Upper lobe of left lung (tissue), 6 donors: ENCODE results near the gene PRKD1. TPM values are rescaled to one million over a fixed set of nuclear protein-coding genes. Genes with fewer than 3 reads are reported as not detected.

Experiments used
- ATAC-seq, 2 donors: fragments of 200-7000 bp; cut with Tn5 transposase; one replicate each; pipeline ENCODE4 v1.9.1; 2022; ENCODE audit warnings: mild to moderate bottlenecking in 2 of 2, moderate library complexity in 2 of 2; ENCODE audit not compliant: low FRiP score in 2 of 2
- DNase-seq, 2 donors: peaks; one replicate each; pipeline ENCODE4 v3.0.0-alpha.2; 2019 to 2020
- H3K27ac ChIP-seq, 4 donors: fragments of 200-600 bp; sonication (generic); one replicate each; pipeline ENCODE4 v1.5.1; 2016 to 2019
- H3K27me3 ChIP-seq, 4 donors: fragments of 200-600 bp; sonication (generic); one replicate each; pipeline ENCODE4 v1.5.1; 2017 to 2019
- H3K36me3 ChIP-seq, 4 donors: fragments of 200-600 bp; sonication (generic); one replicate each; pipeline ENCODE4 v1.5.1; 2016 to 2019
- H3K4me1 ChIP-seq, 4 donors: fragments of 200-600 bp; sonication (generic); one replicate each; pipeline ENCODE4 v1.5.1; 2018 to 2019
- H3K4me3 ChIP-seq, 4 donors: fragments of 200-600 bp; sonication (generic); one replicate each; pipeline ENCODE4 v1.5.1; 2017 to 2019; ENCODE audit warnings: mild to moderate bottlenecking in 2 of 4, moderate library complexity in 1 of 4
- H3K9me3 ChIP-seq, 4 donors: fragments of 200-600 bp; sonication (generic); one replicate each; pipeline ENCODE4 v1.5.1; 2018 to 2019
- EP300 ChIP-seq, 4 donors: sonication (generic); formaldehyde crosslinking; IDR thresholded peaks; one replicate each; pipeline ENCODE4 v1.5.1; 2017; ENCODE audit warnings: antibody characterized with exemption in 4 of 4, control low read depth in 2 of 4
- POLR2A ChIP-seq, 4 donors: fragments of 450-650 bp; IDR thresholded peaks; one replicate each; pipeline ENCODE4 v1.5.1; 2016 to 2017; ENCODE audit warnings: antibody characterized with exemption in 4 of 4, mild to moderate bottlenecking in 2 of 4
- POLR2AphosphoS5 ChIP-seq, 2 donors: sonication (generic); formaldehyde crosslinking; IDR thresholded peaks; one replicate each; pipeline ENCODE4 v1.5.1; 2017; ENCODE audit warnings: antibody characterized with exemption in 2 of 2
- WGBS, 2 donors: methylation state at CpG; one replicate each; pipeline ENCODE4 v1.1.5; 2017 to 2018; 5-methylcytosine and 5-hydroxymethylcytosine counted together
- total RNA-seq, 6 donors: library from RNA; depleted of rRNA in 4 of 6; stranded (reverse); fragments of >200 nt in 4 of 6; gene quantifications; one replicate each; pipeline versions ENCODE4 v1.1.0 to v1.2.1, GENCODE V29; 2016 to 2021
- TF ChIP-seq, protein P1 (sequence below), 6 experiments: fragments of 450-650 bp in 4 of 6; fragments of 200-600 bp in 2 of 6; sonication (generic) in 2 of 6; IDR thresholded peaks; one replicate each; pipeline ENCODE4 v1.5.1; 2016 to 2019; ENCODE audit warnings: antibody characterized with exemption in 6 of 6
- donor health status: DM: no; HTN: no; CAD: no; lungs with moderate emphysema.
- donor health status: DM: no; HTN: yes; CAD: no; lungs with severe emphysema.

PRKD1 gene
- total RNA-seq, 6 donors from 2014 or later = 12.2 to 32.5 (median 15.2) TPM

DNA sequence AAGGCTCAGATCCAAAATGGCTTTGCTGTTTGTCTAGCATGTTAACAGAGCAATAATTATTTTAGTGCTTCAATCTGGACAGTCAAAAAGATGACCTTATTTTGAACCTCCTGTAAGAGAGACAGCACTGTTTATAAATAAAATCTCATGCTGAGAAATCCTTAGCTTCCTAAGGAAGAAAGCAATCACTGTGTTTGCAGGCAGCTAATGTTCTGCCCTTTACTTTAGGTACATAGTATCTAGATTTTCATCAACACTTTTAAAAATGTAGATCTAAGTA, 105.3 kb downstream of the PRKD1 start:
- Histone ChIP-seq H3K4me3 (no peak overlapping the region), H3K4me1 (peaks cover 8 to 15% (median 11%) of the 10 kb centered on the region in 4 donors), H3K36me3 (no peaks in the 10 kb centered on the region), H3K27ac (no peak overlapping the region), H3K9me3 (no peaks in the 10 kb centered on the region), H3K27me3 (no peaks in the 10 kb centered on the region)
- no peak for ATAC-seq
- no peak for DNase-seq
- TF ChIP-seq POLR2AphosphoS5 (IDR thresholded peaks at IDR 0.05) (no peak), POLR2A (IDR thresholded peaks at IDR 0.05) (no peak), EP300 (IDR thresholded peaks at IDR 0.05) (no peak)
- TF ChIP-seq, protein P1, sequence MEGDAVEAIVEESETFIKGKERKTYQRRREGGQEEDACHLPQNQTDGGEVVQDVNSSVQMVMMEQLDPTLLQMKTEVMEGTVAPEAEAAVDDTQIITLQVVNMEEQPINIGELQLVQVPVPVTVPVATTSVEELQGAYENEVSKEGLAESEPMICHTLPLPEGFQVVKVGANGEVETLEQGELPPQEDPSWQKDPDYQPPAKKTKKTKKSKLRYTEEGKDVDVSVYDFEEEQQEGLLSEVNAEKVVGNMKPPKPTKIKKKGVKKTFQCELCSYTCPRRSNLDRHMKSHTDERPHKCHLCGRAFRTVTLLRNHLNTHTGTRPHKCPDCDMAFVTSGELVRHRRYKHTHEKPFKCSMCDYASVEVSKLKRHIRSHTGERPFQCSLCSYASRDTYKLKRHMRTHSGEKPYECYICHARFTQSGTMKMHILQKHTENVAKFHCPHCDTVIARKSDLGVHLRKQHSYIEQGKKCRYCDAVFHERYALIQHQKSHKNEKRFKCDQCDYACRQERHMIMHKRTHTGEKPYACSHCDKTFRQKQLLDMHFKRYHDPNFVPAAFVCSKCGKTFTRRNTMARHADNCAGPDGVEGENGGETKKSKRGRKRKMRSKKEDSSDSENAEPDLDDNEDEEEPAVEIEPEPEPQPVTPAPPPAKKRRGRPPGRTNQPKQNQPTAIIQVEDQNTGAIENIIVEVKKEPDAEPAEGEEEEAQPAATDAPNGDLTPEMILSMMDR (IDR thresholded peaks at IDR 0.05) = no peak

DNA sequence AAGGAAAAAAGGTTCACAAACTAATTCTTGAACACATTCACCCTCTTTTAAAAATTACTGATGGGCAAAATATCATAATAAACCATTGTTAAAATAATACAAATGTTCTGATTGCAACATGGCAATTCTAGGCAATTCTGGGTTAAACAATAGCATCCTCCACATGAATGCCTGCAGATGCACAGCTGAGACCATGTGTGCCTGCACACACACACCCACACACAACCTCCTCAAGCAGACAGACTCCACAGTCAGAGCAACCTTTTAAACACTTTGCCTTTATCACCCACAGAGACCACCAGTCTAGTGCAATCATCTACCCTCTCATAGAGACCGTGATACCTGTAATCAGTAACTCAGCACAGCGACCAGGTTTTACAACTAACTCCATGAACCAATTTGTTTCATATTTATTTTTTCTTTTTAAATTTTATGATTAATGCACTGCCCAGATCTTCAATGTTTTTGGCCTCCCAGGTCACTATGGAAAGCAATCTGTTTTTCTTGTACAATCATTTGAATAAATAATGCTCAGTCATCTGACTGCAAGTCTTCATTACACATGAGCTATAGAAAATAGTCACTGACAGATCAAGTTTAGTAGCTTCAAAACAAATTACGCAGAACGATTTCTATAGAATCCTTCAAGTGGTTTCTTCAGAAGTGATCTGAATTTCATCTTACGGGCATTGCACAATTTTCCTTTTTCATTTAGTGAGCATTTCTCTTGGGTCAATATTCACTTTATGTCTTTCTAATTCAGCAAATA, 105.8 kb downstream of the PRKD1 start:
- no peak for TF ChIP-seq POLR2A (IDR thresholded peaks at IDR 0.05)
- TF ChIP-seq EP300 (IDR thresholded peaks at IDR 0.05) = no peak
- TF ChIP-seq, protein P1 (IDR thresholded peaks at IDR 0.05) = no peak
- no peak for TF ChIP-seq POLR2AphosphoS5 (IDR thresholded peaks at IDR 0.05)
- Histone ChIP-seq H3K36me3 (no peaks in the 10 kb centered on the region), H3K27ac (no peak overlapping the region), H3K4me1 (peaks cover 8 to 15% (median 11%) of the 10 kb centered on the region in 4 donors), H3K9me3 (no peaks in the 10 kb centered on the region), H3K27me3 (no peaks in the 10 kb centered on the region), H3K4me3 (no peak overlapping the region)
- WGBS, 2 donors = 68 to 76% methylated on average over 5 of the region's 5 CpGs
- DNase-seq = no peak
- ATAC-seq = no peak

DNA sequence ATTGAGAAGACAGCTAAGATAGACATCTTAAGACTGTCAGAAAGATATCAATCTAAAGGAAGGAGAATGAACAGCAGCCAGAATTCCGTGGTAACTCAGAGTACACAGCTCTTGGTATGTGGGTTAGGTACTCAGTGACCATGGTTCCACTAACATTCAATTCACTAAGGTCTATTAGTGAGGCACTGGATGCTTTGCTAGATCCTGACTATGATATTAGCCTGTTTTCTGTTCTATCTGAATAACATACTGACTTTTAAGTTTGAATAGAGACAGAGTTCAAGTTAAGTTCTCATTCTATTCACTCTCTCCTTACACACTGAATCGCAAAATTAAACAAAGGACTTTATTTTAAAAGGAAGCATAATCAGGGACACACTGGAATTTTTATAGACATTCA, 106.4 kb downstream of the PRKD1 start:
- peaks cover 8 to 15% (median 11%) of the 10 kb centered on the region in 4 donors for H3K4me1 ChIP-seq
- DNase-seq (no peak), ATAC-seq (no peak)
- H3K27ac ChIP-seq = no peak overlapping the region
- 35 to 56% methylated on average over 2 of the region's 2 CpGs for WGBS, 2 donors
- no peak for TF ChIP-seq POLR2A (IDR thresholded peaks at IDR 0.05)
- TF ChIP-seq POLR2AphosphoS5 (IDR thresholded peaks at IDR 0.05) = no peak
- H3K36me3 ChIP-seq = no peaks in the 10 kb centered on the region
- no peak overlapping the region for H3K4me3 ChIP-seq
- no peaks in the 10 kb centered on the region for H3K9me3 ChIP-seq
- H3K27me3 ChIP-seq = no peaks in the 10 kb centered on the region

DNA sequence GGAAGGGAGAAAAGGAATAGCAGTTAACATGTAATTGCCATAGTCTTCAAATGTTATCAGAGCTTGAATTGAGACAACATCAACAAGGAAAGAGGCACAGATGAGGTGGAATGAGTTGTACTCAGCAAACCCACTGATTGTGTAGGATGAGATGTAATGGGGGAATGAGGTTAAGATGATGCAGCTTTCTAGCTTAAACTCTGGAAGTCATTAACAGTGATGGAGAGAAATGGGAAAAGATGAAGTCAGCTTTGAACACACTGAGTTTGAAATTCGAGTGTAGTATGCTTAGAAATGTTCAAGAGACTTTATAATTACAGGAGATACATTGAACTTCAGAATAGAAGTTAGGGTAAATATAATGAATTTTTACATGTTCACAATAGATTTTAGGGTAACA, 106.9 kb downstream of the PRKD1 start:
- DNase-seq (no peak), ATAC-seq (no peak)
- no peak for TF ChIP-seq POLR2A (IDR thresholded peaks at IDR 0.05)
- TF ChIP-seq POLR2AphosphoS5 (IDR thresholded peaks at IDR 0.05) = no peak
- TF ChIP-seq, protein P1 (IDR thresholded peaks at IDR 0.05) = no peak
- no peak for TF ChIP-seq EP300 (IDR thresholded peaks at IDR 0.05)
- no peaks in the 10 kb centered on the region for H3K27me3 ChIP-seq
- no peak overlapping the region for H3K27ac ChIP-seq
- peaks cover 8 to 15% (median 11%) of the 10 kb centered on the region in 4 donors for H3K4me1 ChIP-seq
- no peak overlapping the region for H3K4me3 ChIP-seq
- no peaks in the 10 kb centered on the region for H3K9me3 ChIP-seq
- H3K36me3 ChIP-seq = no peaks in the 10 kb centered on the region
- WGBS, 2 donors = 64 to 72% methylated on average over 1 of the region's 1 CpG

DNA sequence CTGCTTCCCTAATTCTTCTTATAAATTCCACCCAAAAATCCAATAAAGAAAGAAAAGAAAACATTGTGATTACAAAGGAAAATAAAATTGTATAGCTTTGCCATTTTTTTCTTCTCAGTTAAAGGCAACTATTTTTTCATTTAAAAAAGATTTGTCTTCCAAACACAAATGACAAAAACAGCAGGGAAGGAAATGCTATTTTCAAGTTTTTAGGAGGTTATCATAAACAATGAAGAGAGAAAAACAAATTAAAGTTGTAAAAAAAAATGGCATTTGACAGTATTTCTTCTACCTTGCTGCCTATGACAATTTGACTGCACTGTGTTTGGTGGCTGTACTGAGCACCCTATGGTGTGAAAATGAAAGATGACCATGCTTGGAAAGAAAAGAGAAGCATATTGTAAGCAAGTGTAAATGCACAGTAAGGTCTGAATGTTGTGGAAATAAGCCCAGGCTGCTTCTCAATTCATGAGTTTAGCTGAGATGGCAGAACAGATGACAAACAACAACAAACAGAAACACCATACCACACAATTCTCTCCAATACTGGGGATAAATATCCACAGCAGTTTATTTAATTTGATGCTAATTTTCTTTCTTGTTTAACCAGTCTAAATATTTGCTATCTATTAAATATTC, 109.8 kb downstream of the PRKD1 start:
- ATAC-seq = no peak
- no peaks in the 10 kb centered on the region for H3K9me3 ChIP-seq
- no peaks in the 10 kb centered on the region for H3K27me3 ChIP-seq
- H3K27ac ChIP-seq = no peak overlapping the region
- TF ChIP-seq POLR2A (IDR thresholded peaks at IDR 0.05) (no peak), EP300 (IDR thresholded peaks at IDR 0.05) (no peak), POLR2AphosphoS5 (IDR thresholded peaks at IDR 0.05) (no peak)
- TF ChIP-seq, protein P1 (IDR thresholded peaks at IDR 0.05) = no peak
- peaks cover 8 to 15% (median 11%) of the 10 kb centered on the region in 4 donors for H3K4me1 ChIP-seq
- no peak for DNase-seq
- no peaks in the 10 kb centered on the region for H3K36me3 ChIP-seq
- H3K4me3 ChIP-seq = no peak overlapping the region
